Suprapubic skin (tissue), 3 donors: ENCODE results near the gene LRRC45.

Experiments
- CTCF ChIP-seq, 2 donors: fragments of 200-600 bp in 1 of 2; fragments of 450-650 bp in 1 of 2; sonication (generic) in 1 of 2; IDR thresholded peaks; one replicate each; pipeline ENCODE4 v1.5.1; 2016 to 2019; ENCODE audit warnings: antibody characterized with exemption in 2 of 2, mild to moderate bottlenecking in 1 of 2, moderate library complexity in 1 of 2
- POLR2A ChIP-seq, 2 donors: fragments of 450-650 bp; IDR thresholded peaks; one replicate each; pipeline ENCODE4 v1.6.1; 2017; ENCODE audit warnings: antibody characterized with exemption in 2 of 2, mild to moderate bottlenecking in 2 of 2, moderate library complexity in 2 of 2

DNA sequence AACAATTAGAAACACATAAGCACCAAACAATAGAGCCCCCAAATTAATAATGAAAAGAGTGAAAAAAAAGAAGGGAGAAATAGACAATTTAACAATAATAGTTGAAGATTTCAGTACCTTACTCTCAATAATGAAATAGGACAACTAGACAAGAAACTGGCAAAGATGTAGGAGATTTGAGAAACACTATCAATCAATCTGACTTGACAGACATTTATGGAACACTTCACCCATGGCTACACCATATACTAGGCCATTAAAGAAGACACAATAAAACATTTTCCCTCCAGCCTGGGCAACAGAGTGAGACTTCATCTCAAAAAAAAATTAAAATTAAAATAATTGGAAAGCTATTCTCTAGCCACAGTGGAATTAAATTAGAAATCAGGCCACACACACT lies 47.5 kb downstream of the LRRC45 start:
- TF ChIP-seq CTCF (IDR thresholded peaks at IDR 0.05) (no peak), POLR2A (IDR thresholded peaks at IDR 0.05) (no peak)
